GM19468 (cell line): ENCODE measurements around the gene GOLGA6C.
"Not testable (repeated sequence)": the region's sequence is repeated elsewhere in the genome, so short reads cannot be mapped to it uniquely, and the experiment has no call there.

ENCODE experiments used
- ATAC-seq: cut with Tn5 transposase; IDR thresholded peaks from one replicate; pipeline ENCODE4 v1.9.1; 2021; ENCODE audit warnings: mild to moderate bottlenecking, moderate library complexity, moderate number of reproducible peaks; ENCODE audit not compliant: unreplicated experiment; ENCODE audit errors: extremely low read depth

GOLGA6C gene

GRCh38 chr15:75258034-75258433, at the start of gene GOLGA6C:
GOLGA6C (plus strand) TSS chr15:75258334; CDS start chr15:75258599, 265 bp downstream.
- not testable (repeated sequence) for ATAC-seq

GRCh38 chr15:75208501-75209288, 49.4 kb upstream of the GOLGA6C start:
- no peak for ATAC-seq

GRCh38 chr15:75209289-75209676, 48.9 kb upstream of the GOLGA6C start:
- no peak for ATAC-seq

GRCh38 chr15:75210811-75211230, 47.3 kb upstream of the GOLGA6C start:
- no peak for ATAC-seq

GRCh38 chr15:75211436-75212199, 46.5 kb upstream of the GOLGA6C start:
- ATAC-seq: no peak

- ATAC-seq: no peak
These were observed 45.8 kb upstream of the GOLGA6C start for GRCh38 chr15:75212200-75212858.

- ATAC-seq: no peak
These were observed 44.8 kb upstream of the GOLGA6C start for GRCh38 chr15:75213212-75213767.

GRCh38 chr15:75213768-75214221, 44.3 kb upstream of the GOLGA6C start:
- no peak for ATAC-seq

GRCh38 chr15:75214293-75215096, 43.6 kb upstream of the GOLGA6C start:
- no peak for ATAC-seq

- no peak for ATAC-seq
These were observed 42.8 kb upstream of the GOLGA6C start for GRCh38 chr15:75215107-75216004.

- no peak for ATAC-seq
These were observed 41.1 kb upstream of the GOLGA6C start for GRCh38 chr15:75217012-75217411.

- ATAC-seq: not testable (repeated sequence)
These were observed 40.6 kb upstream of the GOLGA6C start for GRCh38 chr15:75217574-75217973.

- not testable (repeated sequence) for ATAC-seq
These were observed 38.6 kb upstream of the GOLGA6C start for GRCh38 chr15:75219507-75219929.

- no peak for ATAC-seq
These were observed 34.4 kb upstream of the GOLGA6C start for GRCh38 chr15:75223688-75224087.

- ATAC-seq: no peak
These were observed 33.9 kb upstream of the GOLGA6C start for GRCh38 chr15:75224281-75224680.

GRCh38 chr15:75225102-75225836, 32.9 kb upstream of the GOLGA6C start:
- not testable (repeated sequence) for ATAC-seq

GRCh38 chr15:75225951-75226732, 32.0 kb upstream of the GOLGA6C start:
- ATAC-seq: no peak
